Transverse colon (tissue), 4 donors: ENCODE measurements around the gene TJP3. TPM values are rescaled to one million over a fixed set of nuclear protein-coding genes. Genes with fewer than 3 reads are reported as not detected.

ENCODE experiments used
- DNase-seq: peaks from one replicate; pipeline ENCODE4 v3.0.0-alpha.2; 2019
- H3K27ac ChIP-seq, 4 donors: fragments of 200-600 bp; sonication (generic); 2 replicates each; pipeline ENCODE4 v1.5.1; 2016 to 2018; ENCODE audit warnings: inconsistent platforms in 4 of 4
- H3K27me3 ChIP-seq: fragments of 200-600 bp; sonication (generic); 2 replicates; pipeline ENCODE4 v1.5.1; 2017; ENCODE audit warnings: inconsistent platforms
- H3K36me3 ChIP-seq, 4 donors: fragments of 200-600 bp; sonication (generic); 2 replicates each; pipeline ENCODE4 v1.5.1; 2017 to 2019; ENCODE audit warnings: inconsistent platforms in 4 of 4
- H3K4me1 ChIP-seq, 4 donors: fragments of 200-600 bp; sonication (generic); 2 replicates each; pipeline ENCODE4 v1.5.1; 2017 to 2020; ENCODE audit warnings: inconsistent platforms in 4 of 4
- H3K4me3 ChIP-seq, 4 donors: fragments of 200-600 bp; sonication (generic); 1 replicate in 1 of 4; 2 replicates in 3 of 4; pipeline versions ENCODE4 v1.5.1 to v1.6.1; 2017 to 2019; ENCODE audit warnings: inconsistent platforms in 4 of 4
- H3K9me3 ChIP-seq, 2 donors: fragments of 200-600 bp; sonication (generic); 2 replicates each; pipeline ENCODE4 v1.5.1; 2017 to 2019; ENCODE audit warnings: inconsistent platforms in 2 of 2
- CTCF ChIP-seq, 5 experiments: fragments of 200-600 bp in 3 of 5; fragments of 450-650 bp in 2 of 5; sonication (generic) in 3 of 5; IDR thresholded peaks; 1 replicate in 2 of 5; 2 replicates in 3 of 5; pipeline ENCODE4 v1.5.1; 2016 to 2017; ENCODE audit warnings: antibody characterized with exemption in 5 of 5, inconsistent platforms in 3 of 5, mild to moderate bottlenecking in 2 of 5, moderate library complexity in 1 of 5
- EP300 ChIP-seq: sonication (generic); formaldehyde crosslinking; IDR thresholded peaks from one replicate; pipeline ENCODE4 v1.6.1; 2017; ENCODE audit warnings: antibody characterized with exemption, low read depth
- POLR2A ChIP-seq: fragments of 450-650 bp; IDR thresholded peaks from one replicate; pipeline ENCODE4 v1.6.1; 2016; ENCODE audit warnings: antibody characterized with exemption, mild to moderate bottlenecking, moderate library complexity
- POLR2AphosphoS5 ChIP-seq, 3 donors: sonication (generic); formaldehyde crosslinking; IDR thresholded peaks; one replicate each; pipeline ENCODE4 v1.6.1; 2016; ENCODE audit warnings: antibody characterized with exemption in 3 of 3
- WGBS, 2 donors: methylation state at CpG; one replicate each; pipeline ENCODE4 v1.1.5; 2018; ENCODE audit warnings: low coverage in 1 of 2; 5-methylcytosine and 5-hydroxymethylcytosine counted together
- in situ Hi-C, 4 donors: fragments of 200-750 bp; cut with MboI; loops; one replicate each; pipeline versions ENCODE4 v1.15.0 to v1.15.1; 2017; ENCODE audit warnings: low sequenced_read_pairs in 3 of 4, low pct_ligation_motif_present in 1 of 4, low pct_unique_long_range_greater_than_20kb in 1 of 4
- intact Hi-C: fragments of 100-400 bp; cut with DNase I; formaldehyde crosslinking; loops from one replicate; pipeline ENCODE4 v1.15.1; 2023; ENCODE audit warnings: low total_unique reads
- total RNA-seq, 4 donors: library from RNA; depleted of rRNA; stranded (reverse); fragments of >200 nt; gene quantifications; one replicate each; pipeline ENCODE4 v1.1.0, GENCODE V29; 2016

Gene TJP3
- total RNA-seq, 4 donors from 2014 or later, result 234 to 894 (median 282) TPM

- intact Hi-C loops (no loop called here), in situ Hi-C loops (no loop called here)
- 90% methylated on average over 17 of the region's 19 CpGs; no CpG with 5 or more reads in 1 of the 2 donors for WGBS, 2 donors
- TF ChIP-seq CTCF (IDR thresholded peaks at IDR 0.05) (no peak), POLR2AphosphoS5 (IDR thresholded peaks at IDR 0.05) (no peak), EP300 (no peak), POLR2A (no peak)
- no peak for DNase-seq
- Histone ChIP-seq H3K4me1 (peaks cover 7 to 42% (median 33%) of the 10 kb centered on the region in 4 donors), H3K9me3 (no peaks in the 10 kb centered on the region), H3K27ac (no peak overlapping the region), H3K36me3 (peaks cover 0 to 5% (median 0%) of the 10 kb centered on the region in 4 donors), H3K27me3 (no peaks in the 10 kb centered on the region), H3K4me3 (no peak overlapping the region)
Observed at GRCh38 chr19:3759482-3760254, 51.5 kb downstream of the TJP3 start.

GRCh38 chr19:3760871-3761361 is 52.7 kb downstream of the TJP3 start:
- Histone ChIP-seq H3K9me3 (no peaks in the 10 kb centered on the region), H3K4me3 (peak overlapping the region; percentile 86 to 95 (median 90)), H3K36me3 (peaks cover 0 to 12% (median 0%) of the 10 kb centered on the region in 4 donors), H3K4me1 (peaks cover 7 to 42% (median 33%) of the 10 kb centered on the region in 4 donors), H3K27ac (peak overlapping the region; percentile 93 to 98 (median 96)), H3K27me3 (no peaks in the 10 kb centered on the region)
- WGBS, 2 donors, result 24 to 40% methylated on average over 1 to 7 of the region's 7 CpGs
- in situ Hi-C loops (no loop called here), intact Hi-C loops (no loop called here)
- DNase-seq, result no peak
- TF ChIP-seq POLR2AphosphoS5 (IDR thresholded peaks at IDR 0.05), result no peak
- TF ChIP-seq EP300, result no peak
- TF ChIP-seq POLR2A, result no peak
- TF ChIP-seq CTCF (IDR thresholded peaks at IDR 0.05), result no peak

- Histone ChIP-seq H3K4me3 (peak within 1 kb of the TSS; percentile 86 to 95 (median 90)), H3K27me3 (no peaks in the 10 kb centered on the region), H3K4me1 (peaks cover 7 to 42% (median 33%) of the 10 kb centered on the region in 4 donors), H3K9me3 (no peaks in the 10 kb centered on the region), H3K27ac (peak within 1 kb of the TSS; percentile 93 to 98 (median 96)), H3K36me3 (peaks cover 0 to 12% (median 0%) of the 10 kb centered on the region in 4 donors)
- in situ Hi-C loops, result no loop called here
- intact Hi-C loops, result no loop called here
- peak; percentile 95 for DNase-seq
- WGBS, 2 donors, result 3 to 13% methylated on average over 7 to 42 of the region's 45 CpGs
- TF ChIP-seq CTCF (IDR thresholded peaks at IDR 0.05) (peak; percentile 54 to 85 (median 75)), POLR2A (peak; percentile 79), EP300 (no peak), POLR2AphosphoS5 (IDR thresholded peaks at IDR 0.05) (peak; percentile 80 to 86 (median 85))
Observed at GRCh38 chr19:3761382-3762129, 53.4 kb downstream of the TJP3 start, which contains the start of gene APBA3. APBA3 (minus strand) TSS chr19:3761692; CDS start chr19:3760264, 1,428 bp downstream.

- in situ Hi-C loops, result no loop called here
- H3K9me3 ChIP-seq, result no peaks in the 10 kb centered on the region
- TF ChIP-seq CTCF (IDR thresholded peaks at IDR 0.05), result no peak
- no peak for TF ChIP-seq EP300
- no peak for TF ChIP-seq POLR2AphosphoS5 (IDR thresholded peaks at IDR 0.05)
- TF ChIP-seq POLR2A, result no peak
- peaks cover 7 to 42% (median 33%) of the 10 kb centered on the region in 4 donors for H3K4me1 ChIP-seq
- peak overlapping the region; percentile 93 to 98 (median 96) for H3K27ac ChIP-seq
- 45 to 67% methylated on average over 1 of the region's 1 CpG for WGBS, 2 donors
- intact Hi-C loops, result no loop called here
- peak overlapping the region in 1 of 4 donors; percentile 58 for H3K4me3 ChIP-seq
- no peak for DNase-seq
- no peaks in the 10 kb centered on the region for H3K27me3 ChIP-seq
- peaks cover 0 to 12% (median 0%) of the 10 kb centered on the region in 4 donors for H3K36me3 ChIP-seq
Observed at GRCh38 chr19:3762130-3762473, 53.9 kb downstream of the TJP3 start.
